Right lobe of liver (tissue), 4 donors: ENCODE results near the gene ATP1A3.

Source experiments
- CTCF ChIP-seq, 4 donors: fragments of 200-600 bp in 3 of 4; fragments of 450-650 bp in 1 of 4; IDR thresholded peaks; one replicate each; pipeline versions ENCODE4 v1.5.1 to v1.8.0; 2016 to 2022; ENCODE audit warnings: antibody characterized with exemption in 4 of 4, mild to moderate bottlenecking in 2 of 4
- POLR2A ChIP-seq: fragments of 450-650 bp; IDR thresholded peaks from one replicate; pipeline ENCODE4 v1.6.1; 2017; ENCODE audit warnings: antibody characterized with exemption, mild to moderate bottlenecking
- donor health status: DM: no; HTN: no; CAD: no.
- donor health status: DM: no; HTN: no; CAD: no.
- donor health status: DM: no; HTN: yes; CAD: no.

GRCh38 chr19:41928754-41929535, 65.1 kb downstream of the ATP1A3 start:
- no peak for TF ChIP-seq CTCF (IDR thresholded peaks at IDR 0.05)
- TF ChIP-seq POLR2A, result no peak
